Measurements from ENCODE around the gene GJD4. TPM values are rescaled to one million over a fixed set of nuclear protein-coding genes. Genes with fewer than 3 reads are reported as not detected.

GJD4 gene
- total RNA-seq, 1 experiment from 2014 or later: not detected

DNA sequence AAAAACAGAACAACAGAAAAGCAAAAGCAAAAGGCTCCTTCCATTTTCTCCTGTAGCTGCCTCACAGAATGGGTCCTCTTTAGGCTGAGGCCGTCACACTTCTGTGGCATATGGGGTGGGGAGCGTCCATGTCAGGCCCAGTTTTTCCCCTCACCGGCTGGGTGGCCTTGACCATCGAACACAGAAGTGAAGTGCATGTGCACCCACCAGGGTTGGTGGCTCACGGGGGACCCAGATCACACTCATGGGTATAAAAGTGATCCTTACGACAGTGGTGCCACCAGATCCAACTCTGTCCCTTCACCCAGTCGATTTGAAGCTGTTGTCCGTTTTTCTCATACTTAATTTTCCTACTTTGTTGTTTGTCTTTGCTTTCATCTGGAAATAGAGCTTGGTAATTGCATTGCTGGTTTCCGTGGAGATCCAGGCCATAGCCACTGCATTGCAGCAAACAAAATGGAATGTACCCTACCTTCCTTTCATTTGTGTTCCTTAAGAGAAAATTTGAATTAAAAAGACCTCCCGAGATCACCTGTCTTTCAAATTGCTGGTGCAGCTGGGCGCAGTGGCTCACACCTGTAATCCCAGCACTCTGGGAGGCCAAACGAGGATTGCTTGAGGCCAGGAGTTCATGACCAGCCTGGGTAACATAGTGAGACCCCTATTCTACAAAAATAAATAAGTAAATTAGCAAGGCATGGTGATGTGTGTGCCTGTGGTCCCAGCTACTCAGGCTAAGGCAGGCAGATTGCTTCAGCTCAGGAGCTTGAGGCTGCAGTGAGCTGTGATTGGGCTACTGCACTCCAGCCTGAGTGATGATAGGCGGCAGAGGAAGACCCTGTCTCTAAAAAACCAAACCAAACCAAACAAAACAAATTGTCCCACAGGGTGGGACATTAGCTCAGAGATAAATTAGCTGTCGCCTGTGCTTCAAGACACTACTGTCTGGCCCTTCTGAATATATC is 10.7 kb upstream of the GJD4 start:
- H3K9me3 ChIP-seq (ENCODE audit: insufficient read depth, low read depth): no peaks in the 10 kb centered on the region
- no peak for DNase-seq
- TF ChIP-seq, protein P1, sequence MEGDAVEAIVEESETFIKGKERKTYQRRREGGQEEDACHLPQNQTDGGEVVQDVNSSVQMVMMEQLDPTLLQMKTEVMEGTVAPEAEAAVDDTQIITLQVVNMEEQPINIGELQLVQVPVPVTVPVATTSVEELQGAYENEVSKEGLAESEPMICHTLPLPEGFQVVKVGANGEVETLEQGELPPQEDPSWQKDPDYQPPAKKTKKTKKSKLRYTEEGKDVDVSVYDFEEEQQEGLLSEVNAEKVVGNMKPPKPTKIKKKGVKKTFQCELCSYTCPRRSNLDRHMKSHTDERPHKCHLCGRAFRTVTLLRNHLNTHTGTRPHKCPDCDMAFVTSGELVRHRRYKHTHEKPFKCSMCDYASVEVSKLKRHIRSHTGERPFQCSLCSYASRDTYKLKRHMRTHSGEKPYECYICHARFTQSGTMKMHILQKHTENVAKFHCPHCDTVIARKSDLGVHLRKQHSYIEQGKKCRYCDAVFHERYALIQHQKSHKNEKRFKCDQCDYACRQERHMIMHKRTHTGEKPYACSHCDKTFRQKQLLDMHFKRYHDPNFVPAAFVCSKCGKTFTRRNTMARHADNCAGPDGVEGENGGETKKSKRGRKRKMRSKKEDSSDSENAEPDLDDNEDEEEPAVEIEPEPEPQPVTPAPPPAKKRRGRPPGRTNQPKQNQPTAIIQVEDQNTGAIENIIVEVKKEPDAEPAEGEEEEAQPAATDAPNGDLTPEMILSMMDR (conservative IDR thresholded peaks at IDR 0.05): no peak
- no peak for TF ChIP-seq EZH2 (IDR thresholded peaks at IDR 0.05; ENCODE audit: low read depth)
- H3K79me2 ChIP-seq (ENCODE audit: low read depth): no peaks in the 10 kb centered on the region
- ChIA-PET CTCF (no interaction called here), POLR2A (ENCODE audit: unreplicated experiment) (no interaction called here)
- H3K36me3 ChIP-seq (ENCODE audit: low read depth): no peaks in the 10 kb centered on the region
- no peaks in the 10 kb centered on the region for H4K20me1 ChIP-seq (ENCODE audit: insufficient read depth)
- no peak overlapping the region for H2AFZ ChIP-seq
- H3K4me1 ChIP-seq (replicated peaks; ENCODE audit: insufficient read depth): no peaks in the 10 kb centered on the region
- no peaks in the 10 kb centered on the region for H3F3A ChIP-seq (ENCODE audit: insufficient read depth, low read depth)
- no peak overlapping the region for H3K27ac ChIP-seq
- no peak overlapping the region for H3K4me3 ChIP-seq
- no TSS peak for BruUV-seq (replicated peaks)
- no peak overlapping the region for H3K4me2 ChIP-seq
- no peaks in the 10 kb centered on the region for H3K9me2 ChIP-seq (ENCODE audit: insufficient read depth)
- intact Hi-C loops (cut with micrococcal nuclease; ENCODE audit: unreplicated experiment): no loop called here
- H3K27me3 ChIP-seq (ENCODE audit: insufficient read depth, low read depth): peaks cover 5% of the 10 kb centered on the region; the same call in 1 of the 2 replicates

DNA sequence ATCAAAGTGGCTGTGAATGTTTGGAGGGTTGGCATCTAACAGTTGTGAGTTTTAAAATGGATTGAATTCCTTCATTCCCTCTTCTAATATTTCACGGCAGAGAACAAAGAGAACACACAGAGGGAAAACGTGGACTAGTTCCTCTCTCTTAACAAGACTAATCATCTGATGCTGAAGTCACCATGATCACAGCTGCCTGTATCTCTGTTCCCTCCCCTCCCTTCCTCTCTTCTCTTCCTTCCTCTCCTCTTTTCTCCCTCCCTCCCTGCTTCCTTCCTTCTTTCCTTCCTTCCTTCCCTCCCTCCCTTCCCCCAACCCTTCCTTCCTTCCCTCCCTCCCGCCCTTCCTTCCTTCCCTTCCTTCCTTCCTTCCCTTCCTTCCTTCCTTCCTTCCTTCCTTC is 10.0 kb upstream of the GJD4 start:
- H3K36me3 ChIP-seq (ENCODE audit: low read depth): no peaks in the 10 kb centered on the region
- no peak overlapping the region for H3K27ac ChIP-seq
- H3K27me3 ChIP-seq (ENCODE audit: insufficient read depth, low read depth): peaks cover 12% of the 10 kb centered on the region; the same call in 1 of the 2 replicates
- BruUV-seq (replicated peaks): no TSS peak
- no peaks in the 10 kb centered on the region for H4K20me1 ChIP-seq (ENCODE audit: insufficient read depth)
- intact Hi-C loops (cut with micrococcal nuclease; ENCODE audit: unreplicated experiment): no loop called here
- H3K4me3 ChIP-seq: no peak overlapping the region
- no peak overlapping the region for H3K4me2 ChIP-seq
- no peak for DNase-seq
- CTCF ChIA-PET: no interaction called here
- H3K9me2 ChIP-seq (ENCODE audit: insufficient read depth): no peaks in the 10 kb centered on the region
- no peaks in the 10 kb centered on the region for H3F3A ChIP-seq (ENCODE audit: insufficient read depth, low read depth)
- no peaks in the 10 kb centered on the region for H3K4me1 ChIP-seq (replicated peaks; ENCODE audit: insufficient read depth)
- no peak overlapping the region for H2AFZ ChIP-seq
- TF ChIP-seq EZH2 (IDR thresholded peaks at IDR 0.05; ENCODE audit: low read depth): no peak
- TF ChIP-seq, protein P1 (conservative IDR thresholded peaks at IDR 0.05): no peak
- POLR2A ChIA-PET (ENCODE audit: unreplicated experiment): no interaction called here
- H3K79me2 ChIP-seq (ENCODE audit: low read depth): no peaks in the 10 kb centered on the region
- no peaks in the 10 kb centered on the region for H3K9me3 ChIP-seq (ENCODE audit: insufficient read depth, low read depth)

DNA sequence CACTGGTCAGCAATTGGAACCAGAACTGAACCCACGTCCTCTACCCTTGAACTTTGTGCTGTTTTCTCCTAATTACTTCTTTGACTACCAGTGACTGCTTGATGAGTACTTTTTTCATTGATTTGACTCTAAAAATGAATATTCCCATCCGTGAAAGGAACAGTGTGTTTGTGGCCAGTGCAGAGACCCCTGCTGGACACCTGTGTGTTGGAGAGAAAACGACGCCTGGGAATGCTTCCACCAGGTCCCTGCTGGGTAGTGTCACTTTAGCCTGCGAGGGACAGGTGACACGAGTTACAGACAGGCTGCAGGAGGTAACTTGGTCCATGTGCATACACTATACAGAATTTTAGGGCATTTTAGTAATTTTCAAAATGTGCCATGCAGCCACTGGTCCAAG is 6.8 kb upstream of the GJD4 start:
- BruUV-seq (replicated peaks): no TSS peak
- Histone ChIP-seq H3K9me2 (ENCODE audit: insufficient read depth) (no peaks in the 10 kb centered on the region), H4K20me1 (ENCODE audit: insufficient read depth) (no peaks in the 10 kb centered on the region), H3K27ac (no peak overlapping the region), H3K4me3 (no peak overlapping the region), H3F3A (ENCODE audit: insufficient read depth, low read depth) (no peaks in the 10 kb centered on the region), H3K79me2 (ENCODE audit: low read depth) (no peaks in the 10 kb centered on the region), H3K36me3 (ENCODE audit: low read depth) (no peaks in the 10 kb centered on the region), H3K4me2 (no peak overlapping the region), H3K4me1 (replicated peaks; ENCODE audit: insufficient read depth) (no peaks in the 10 kb centered on the region), H3K9me3 (ENCODE audit: insufficient read depth, low read depth) (no peaks in the 10 kb centered on the region), H2AFZ (no peak overlapping the region), H3K27me3 (ENCODE audit: insufficient read depth, low read depth) (peaks cover 22% of the 10 kb centered on the region; the same call in 1 of the 2 replicates)
- CTCF ChIA-PET: no interaction called here
- intact Hi-C loops (cut with micrococcal nuclease; ENCODE audit: unreplicated experiment): no loop called here
- DNase-seq: no peak
- POLR2A ChIA-PET (ENCODE audit: unreplicated experiment): no interaction called here
- no peak for TF ChIP-seq EZH2 (IDR thresholded peaks at IDR 0.05; ENCODE audit: low read depth)
- TF ChIP-seq, protein P1 (conservative IDR thresholded peaks at IDR 0.05): peak; percentile 39; the same call in 1 of the 2 replicates

Data from PC-9 (cell line).